Right lobe of liver (tissue), 6 donors: ENCODE data around the gene CCL7. TPM values are rescaled to one million over a fixed set of nuclear protein-coding genes. Genes with fewer than 3 reads are reported as not detected.

Source experiments
- ATAC-seq, 4 donors: fragments of 200-7000 bp; cut with Tn5 transposase; one replicate each; pipeline ENCODE4 v1.9.1; 2020; ENCODE audit warnings: mild to moderate bottlenecking in 4 of 4, moderate library complexity in 4 of 4
- DNase-seq, 3 donors: peaks; one replicate each; pipeline ENCODE4 v3.0.0-alpha.2; 2020
- H3K27ac ChIP-seq, 3 donors: fragments of 200-600 bp; one replicate each; pipeline ENCODE4 v1.8.0; 2022
- H3K27me3 ChIP-seq, 2 donors: fragments of 200-600 bp; one replicate each; pipeline ENCODE4 v1.8.0; 2022
- H3K36me3 ChIP-seq, 4 donors: fragments of 200-600 bp; sonication (generic) in 1 of 4; one replicate each; pipeline versions ENCODE4 v1.5.1 to v1.8.0; 2017 to 2022; ENCODE audit warnings: control low read depth in 1 of 4
- H3K4me1 ChIP-seq, 4 donors: fragments of 200-600 bp; sonication (generic) in 1 of 4; one replicate each; pipeline versions ENCODE4 v1.5.1 to v1.8.0; 2017 to 2022; ENCODE audit warnings: control low read depth in 1 of 4
- H3K4me3 ChIP-seq, 3 donors: fragments of 200-600 bp; one replicate each; pipeline ENCODE4 v1.8.0; 2022
- H3K9me3 ChIP-seq, 4 donors: fragments of 200-600 bp; sonication (generic) in 1 of 4; one replicate each; pipeline versions ENCODE4 v1.5.1 to v1.8.0; 2017 to 2022; ENCODE audit warnings: control low read depth in 1 of 4
- CTCF ChIP-seq, 4 donors: fragments of 200-600 bp in 3 of 4; fragments of 450-650 bp in 1 of 4; IDR thresholded peaks; one replicate each; pipeline versions ENCODE4 v1.5.1 to v1.8.0; 2016 to 2022; ENCODE audit warnings: antibody characterized with exemption in 4 of 4, mild to moderate bottlenecking in 2 of 4
- POLR2A ChIP-seq: fragments of 450-650 bp; IDR thresholded peaks from one replicate; pipeline ENCODE4 v1.6.1; 2017; ENCODE audit warnings: antibody characterized with exemption, mild to moderate bottlenecking
- WGBS: methylation state at CpG from one replicate; pipeline ENCODE4 v1.1.6; 2018; ENCODE audit warnings: low coverage, low lambda C conversion rate; ENCODE audit not compliant: insufficient coverage; ENCODE audit errors: missing lambda C conversion rate; 5-methylcytosine and 5-hydroxymethylcytosine counted together
- intact Hi-C, 2 donors: fragments of 100-400 bp; cut with DNase I; formaldehyde crosslinking; loops; one replicate each; pipeline versions ENCODE4 v1.11.2 to v1.14.1; 2022
- total RNA-seq, 6 experiments: library from RNA; depleted of rRNA in 2 of 6; stranded (reverse); fragments of >200 nt in 2 of 6; fragmentation: NEBNext Ultra II Directional in 3 of 6; extraction: Animal tissue kit (Norgen Biotek cat#: 25700) in 3 of 6; gene quantifications; one replicate each; pipeline versions ENCODE4 v1.1.0 to v1.2.4, GENCODE V29; 2016 to 2023
- donor health status: DM: no; HTN: yes; CAD: no.
- donor health status: DM: no; HTN: no; CAD: no.
- donor health status: DM: no; HTN: no; CAD: no.
- donor health status: DM: no; HTN: yes; CAD: no.
- donor health status: DM: no; HTN: yes; CAD: no.

The CCL7 gene
- total RNA-seq, 6 experiments from 2014 or later = not detected

GRCh38 chr17:34248511-34249024, 21.5 kb upstream of the CCL7 start:
- Histone ChIP-seq H3K4me3 (no peak overlapping the region), H3K27me3 (no peaks in the 10 kb centered on the region), H3K4me1 (peaks cover 0 to 17% (median 0%) of the 10 kb centered on the region in 4 donors), H3K36me3 (no peaks in the 10 kb centered on the region), H3K27ac (peak overlapping the region in 1 of 3 donors; percentile 51), H3K9me3 (no peaks in the 10 kb centered on the region)
- intact Hi-C loops = no loop called here
- WGBS = 51% methylated on average over 6 of the region's 6 CpGs
- DNase-seq = no peak
- peak in 1 of 4 donors; percentile 9 for ATAC-seq
- TF ChIP-seq CTCF (IDR thresholded peaks at IDR 0.05) (no peak), POLR2A (no peak)

DNA sequence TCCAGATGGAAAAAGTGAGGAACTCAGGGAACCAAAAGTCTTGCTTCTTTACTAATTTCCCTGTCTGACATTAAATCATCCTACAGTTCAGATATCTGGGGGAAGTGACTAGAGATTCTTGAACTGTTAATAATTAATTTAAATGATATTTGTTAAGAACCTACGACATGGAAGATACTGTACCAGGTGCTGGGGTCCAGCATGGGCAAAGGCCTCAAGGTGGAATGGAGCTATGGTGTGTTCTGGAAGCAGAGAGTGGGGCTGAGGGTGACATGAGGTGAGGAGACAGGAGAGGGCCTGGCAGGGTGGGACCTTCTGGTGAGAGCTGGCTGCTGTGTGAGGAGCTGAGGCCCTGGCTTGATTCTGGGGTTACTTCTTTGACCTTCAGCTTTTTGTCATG, 21.0 kb upstream of the CCL7 start:
- peaks cover 0 to 17% (median 2%) of the 10 kb centered on the region in 4 donors for H3K4me1 ChIP-seq
- TF ChIP-seq POLR2A (no peak), CTCF (IDR thresholded peaks at IDR 0.05) (no peak)
- ATAC-seq (no peak), DNase-seq (no peak)
- no peaks in the 10 kb centered on the region for H3K36me3 ChIP-seq
- no peak overlapping the region for H3K4me3 ChIP-seq
- peak overlapping the region in 1 of 3 donors; percentile 51 for H3K27ac ChIP-seq
- intact Hi-C loops = no loop called here
- H3K9me3 ChIP-seq = no peaks in the 10 kb centered on the region
- WGBS = 17% methylated on average over 1 of the region's 1 CpG
- H3K27me3 ChIP-seq = no peaks in the 10 kb centered on the region

DNA sequence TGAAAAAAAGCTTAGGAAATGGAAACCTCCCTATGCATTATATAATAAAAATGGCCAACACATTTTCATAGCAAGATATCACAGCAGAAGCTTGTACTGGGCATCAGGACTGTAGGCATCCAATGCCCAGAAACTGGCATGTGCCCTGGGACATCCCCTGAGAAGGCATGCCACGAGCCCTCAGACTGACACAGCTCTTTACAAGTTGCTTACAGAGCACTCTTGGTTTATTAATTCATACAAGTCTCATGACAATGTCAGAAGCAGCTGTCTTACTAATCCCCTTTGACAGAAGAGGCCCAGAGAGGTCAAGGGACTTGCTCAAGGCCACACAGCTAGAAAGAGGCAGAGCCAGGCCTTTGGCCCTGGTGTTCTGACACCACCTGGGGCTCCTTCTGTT, 20.5 kb upstream of the CCL7 start:
- intact Hi-C loops = no loop called here
- peak in 2 of 4 donors; percentile 4 to 8 for ATAC-seq
- TF ChIP-seq CTCF (IDR thresholded peaks at IDR 0.05) (no peak), POLR2A (no peak)
- no peaks in the 10 kb centered on the region for H3K27me3 ChIP-seq
- H3K4me3 ChIP-seq = no peak overlapping the region
- DNase-seq = no peak
- H3K4me1 ChIP-seq = peaks cover 0 to 19% (median 3%) of the 10 kb centered on the region in 4 donors
- no peaks in the 10 kb centered on the region for H3K9me3 ChIP-seq
- peak overlapping the region in 1 of 3 donors; percentile 51 for H3K27ac ChIP-seq
- 25% methylated on average over 1 of the region's 1 CpG for WGBS
- no peaks in the 10 kb centered on the region for H3K36me3 ChIP-seq

DNA sequence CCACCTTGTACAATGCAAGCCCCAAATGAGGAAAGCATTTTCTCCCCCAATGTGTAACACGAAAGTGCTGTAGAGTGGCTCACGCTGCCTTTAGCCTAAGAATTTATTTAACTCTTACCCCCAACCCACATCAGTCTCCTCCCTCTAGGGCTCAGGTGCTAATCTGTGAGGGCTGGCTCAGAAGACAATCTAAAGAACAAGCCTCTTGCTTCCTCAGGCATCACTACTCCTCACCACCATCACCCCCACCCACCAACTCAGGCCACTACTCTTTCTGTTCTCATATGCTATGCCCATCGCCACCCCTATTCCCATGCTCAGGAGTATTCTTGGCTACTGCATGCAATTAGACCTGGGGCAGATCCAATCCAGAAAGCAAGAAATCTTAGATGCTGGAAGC, 18.8 kb upstream of the CCL7 start:
- DNase-seq (no peak), ATAC-seq (no peak)
- Histone ChIP-seq H3K36me3 (no peaks in the 10 kb centered on the region), H3K27ac (no peak overlapping the region), H3K27me3 (no peaks in the 10 kb centered on the region), H3K9me3 (no peaks in the 10 kb centered on the region), H3K4me1 (peaks cover 0 to 26% (median 4%) of the 10 kb centered on the region in 4 donors), H3K4me3 (no peak overlapping the region)
- intact Hi-C loops = no loop called here
- WGBS = 73% methylated on average over 3 of the region's 3 CpGs
- TF ChIP-seq CTCF (IDR thresholded peaks at IDR 0.05) = no peak
- TF ChIP-seq POLR2A = no peak

DNA sequence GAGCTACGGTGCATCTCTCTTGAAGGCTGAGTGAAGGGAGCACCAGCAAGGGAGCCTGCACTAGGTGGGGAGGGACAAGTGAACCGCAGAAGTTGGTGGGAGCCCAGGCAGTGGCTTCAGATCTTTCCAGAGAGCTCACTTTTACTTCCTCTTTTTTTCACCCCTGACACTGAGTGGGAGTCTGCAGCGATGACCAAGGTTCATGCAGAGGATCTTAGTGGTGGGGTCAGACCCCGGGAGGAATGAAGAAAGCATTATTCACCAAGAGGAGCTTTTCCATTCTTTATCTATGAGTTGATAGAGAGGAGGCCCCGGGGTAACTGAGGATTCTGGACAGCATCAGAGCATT, 18.0 kb upstream of the CCL7 start:
- no peaks in the 10 kb centered on the region for H3K27me3 ChIP-seq
- H3K27ac ChIP-seq = peak overlapping the region in 1 of 3 donors; percentile 43
- DNase-seq (no peak), ATAC-seq (peak; percentile 9 to 30 (median 23))
- intact Hi-C loops = no loop called here
- no peaks in the 10 kb centered on the region for H3K9me3 ChIP-seq
- TF ChIP-seq CTCF (IDR thresholded peaks at IDR 0.05) = no peak
- TF ChIP-seq POLR2A = no peak
- 44% methylated on average over 5 of the region's 5 CpGs for WGBS
- peaks cover 0 to 26% (median 4%) of the 10 kb centered on the region in 4 donors for H3K4me1 ChIP-seq
- H3K4me3 ChIP-seq = no peak overlapping the region
- H3K36me3 ChIP-seq = no peaks in the 10 kb centered on the region
